ENCODE data around the gene USP22. TPM values are rescaled to one million over a fixed set of nuclear protein-coding genes. Genes with fewer than 3 reads are reported as not detected.
"Not testable (repeated sequence)": the region's sequence is repeated elsewhere in the genome, so short reads cannot be mapped to it uniquely, and the experiment has no call there.

USP22 gene
- total and polyA plus RNA-seq, 4 donors = 21.5 to 168 (median 86.2) TPM

DNA sequence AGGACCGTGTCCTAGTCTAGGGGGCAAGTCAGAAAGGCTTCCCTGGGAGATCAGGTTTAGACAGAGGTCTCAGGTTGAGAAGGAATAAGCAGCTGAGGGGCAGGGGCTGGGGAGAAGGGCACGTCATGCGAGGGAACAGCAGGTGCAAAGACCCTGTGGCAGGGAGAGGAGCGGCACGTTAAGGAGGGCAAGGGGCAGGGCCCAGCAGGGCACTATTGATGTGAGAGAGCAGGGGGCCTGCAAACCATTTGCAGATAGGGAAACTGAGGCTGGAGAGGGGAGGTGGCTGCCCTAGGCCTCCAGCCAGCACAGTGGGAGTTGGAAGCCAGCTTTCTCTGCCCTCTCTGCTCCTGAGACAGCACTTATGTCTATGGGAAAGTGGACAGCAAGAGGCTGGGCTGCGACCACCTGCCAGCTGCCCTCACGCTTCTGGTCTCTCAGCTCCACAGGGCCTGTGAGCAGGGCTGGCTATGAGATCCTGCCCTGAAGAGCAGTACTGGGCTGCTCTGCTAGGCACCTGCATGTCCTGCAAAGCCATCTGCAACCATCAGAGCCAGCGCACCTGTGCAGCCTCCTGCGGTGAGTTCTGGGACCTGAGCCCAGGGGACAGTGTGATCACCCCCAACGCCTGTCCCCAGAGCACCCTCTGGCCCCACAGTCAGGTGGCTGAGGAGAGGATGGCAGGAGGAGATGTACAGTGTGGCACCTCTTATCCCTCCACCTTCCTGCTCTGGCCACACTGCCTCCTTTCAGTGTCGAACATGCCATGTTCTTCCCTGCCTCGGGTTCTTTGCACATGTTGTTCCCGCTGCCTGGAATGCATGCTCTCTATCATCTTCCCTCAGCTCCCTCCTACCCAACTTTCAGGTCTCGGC lies 61.5 kb downstream of the USP22 start:
- DNase-seq (no peak), ATAC-seq (ENCODE audit: low FRiP score) (no peak)
- H3K27me3 ChIP-seq (ENCODE audit: control insufficient read depth in 1 of 2, insufficient read depth in 2 of 2, low read length in 1 of 2) = no peaks in the 10 kb centered on the region
- no peaks in the 10 kb centered on the region for H3K4me1 ChIP-seq (ENCODE audit: control insufficient read depth in 1 of 2, insufficient read depth in 2 of 2, low read length in 2 of 2)
- WGBS, 2 donors = 89 to 91% methylated on average over 14 of the region's 14 CpGs
- no peak overlapping the region for H3K27ac ChIP-seq (ENCODE audit: low read depth in 1 of 2, low read length in 2 of 2)
- H3K9me3 ChIP-seq (ENCODE audit: control insufficient read depth, low read length) = no peaks in the 10 kb centered on the region
- intact Hi-C loops (cut with DNase I) = no loop called here
- H3K36me3 ChIP-seq (ENCODE audit: control insufficient read depth in 1 of 2, insufficient read depth in 2 of 2, low read length in 1 of 2) = no peaks in the 10 kb centered on the region
- no peak overlapping the region for H3K4me3 ChIP-seq (ENCODE audit: low read length in 2 of 2)

DNA sequence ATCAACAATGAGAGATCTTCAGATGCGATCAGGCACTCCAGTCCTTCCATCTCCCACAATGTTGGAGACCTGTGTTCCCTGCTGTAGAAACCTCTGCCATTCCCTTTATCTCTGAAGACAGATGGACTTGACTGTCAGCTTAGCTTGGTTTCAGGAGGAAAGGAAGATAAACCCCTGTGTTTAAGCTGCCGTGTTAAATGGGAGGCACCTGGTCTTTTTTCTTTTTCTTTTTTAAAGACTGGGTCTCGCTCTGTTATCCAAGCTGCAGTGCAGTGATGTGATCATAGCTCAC lies 63.1 kb downstream of the USP22 start:
- H3K27ac ChIP-seq (ENCODE audit: low read depth in 1 of 2, low read length in 2 of 2) = no peak overlapping the region
- intact Hi-C loops (cut with DNase I) = no loop called here
- no peak overlapping the region for H3K4me3 ChIP-seq (ENCODE audit: low read length in 2 of 2)
- DNase-seq = no peak
- ATAC-seq (ENCODE audit: low FRiP score) = no peak
- H3K9me3 ChIP-seq (ENCODE audit: control insufficient read depth, low read length) = no peaks in the 10 kb centered on the region
- H3K27me3 ChIP-seq (ENCODE audit: control insufficient read depth in 1 of 2, insufficient read depth in 2 of 2, low read length in 1 of 2) = no peaks in the 10 kb centered on the region
- 78 to 84% methylated on average over 3 of the region's 3 CpGs for WGBS, 2 donors
- H3K4me1 ChIP-seq (ENCODE audit: control insufficient read depth in 1 of 2, insufficient read depth in 2 of 2, low read length in 2 of 2) = no peaks in the 10 kb centered on the region
- no peaks in the 10 kb centered on the region for H3K36me3 ChIP-seq (ENCODE audit: control insufficient read depth in 1 of 2, insufficient read depth in 2 of 2, low read length in 1 of 2)

DNA sequence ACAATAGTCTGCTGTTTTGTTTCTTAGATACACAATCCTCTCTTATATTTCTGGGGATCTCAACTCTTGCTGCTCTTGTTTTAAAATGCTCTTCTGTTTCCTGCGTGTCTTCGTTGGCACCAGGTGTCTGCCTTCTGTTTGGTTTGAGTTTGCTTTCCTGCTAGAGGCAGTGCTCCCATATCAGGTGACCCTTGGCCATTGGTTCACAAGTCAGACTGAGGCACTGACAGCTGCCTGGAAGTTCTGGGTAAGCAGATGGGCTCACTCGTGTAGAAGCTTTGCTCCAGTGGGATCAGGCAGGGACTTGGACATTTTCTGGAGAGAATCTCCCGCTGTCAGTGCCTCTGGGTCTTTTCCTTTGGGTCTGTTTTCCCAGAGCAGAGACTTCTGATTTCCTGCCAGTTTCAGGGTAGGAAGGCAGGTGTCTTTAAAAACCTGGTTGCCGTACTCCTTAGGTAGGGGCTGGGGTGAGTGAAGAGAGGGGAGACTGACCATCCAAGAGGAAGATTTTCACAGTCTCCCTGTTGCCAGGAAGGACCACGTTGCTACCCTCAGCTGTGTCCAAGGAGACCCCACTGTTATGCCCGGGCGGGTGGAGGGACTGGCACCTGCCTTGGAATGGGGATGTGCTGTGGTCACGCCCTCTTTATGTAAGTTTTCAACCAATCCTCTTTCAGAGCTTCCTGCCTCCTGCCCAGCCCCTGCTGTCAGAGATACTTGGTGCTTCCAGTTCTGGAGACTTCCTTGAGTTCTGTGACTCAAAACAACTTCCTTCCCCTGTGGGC lies 63.6 kb downstream of the USP22 start:
- DNase-seq; H3K36me3 ChIP-seq (ENCODE audit: control insufficient read depth in 1 of 2, insufficient read depth in 2 of 2, low read length in 1 of 2); ATAC-seq (ENCODE audit: low FRiP score); intact Hi-C loops (cut with DNase I); H3K27me3 ChIP-seq (ENCODE audit: control insufficient read depth in 1 of 2, insufficient read depth in 2 of 2, low read length in 1 of 2); H3K9me3 ChIP-seq (ENCODE audit: control insufficient read depth, low read length); H3K4me3 ChIP-seq (ENCODE audit: low read length in 2 of 2); H3K4me1 ChIP-seq (ENCODE audit: control insufficient read depth in 1 of 2, insufficient read depth in 2 of 2, low read length in 2 of 2); H3K27ac ChIP-seq (ENCODE audit: low read depth in 1 of 2, low read length in 2 of 2): not testable (repeated sequence)
- WGBS, 2 donors = 75 to 76% methylated on average over 9 of the region's 9 CpGs

DNA sequence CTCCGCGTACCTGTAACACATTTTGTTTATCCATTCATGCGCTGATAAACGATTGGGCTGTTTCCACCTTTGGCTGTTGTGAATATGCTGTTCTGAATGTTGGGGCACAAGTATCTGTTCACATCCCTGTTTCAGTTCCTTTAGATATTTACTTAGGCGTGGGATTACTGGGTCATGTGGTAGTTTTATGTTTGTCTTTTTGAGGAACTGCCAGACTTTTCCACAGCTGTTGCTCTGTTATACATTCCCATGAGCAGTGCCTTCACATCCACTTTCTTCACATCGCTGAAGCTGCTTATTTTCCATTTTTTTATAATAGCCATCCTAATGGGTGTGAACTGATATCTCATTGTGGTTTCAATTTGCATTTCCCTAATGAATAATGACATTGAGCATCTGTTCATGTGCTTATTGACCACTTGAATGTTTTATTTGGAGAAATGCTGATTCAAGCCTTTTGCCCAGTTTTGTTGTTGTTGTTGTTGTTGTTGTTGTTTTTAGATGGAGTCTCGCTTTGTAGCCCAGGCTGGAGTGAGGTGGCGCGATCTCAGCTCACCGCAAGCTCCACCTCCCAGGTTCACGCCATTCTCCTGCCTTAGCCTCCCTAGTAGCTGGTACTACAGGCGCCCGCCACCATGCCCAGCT lies 65.1 kb downstream of the USP22 start:
- H3K27me3 ChIP-seq (ENCODE audit: control insufficient read depth in 1 of 2, insufficient read depth in 2 of 2, low read length in 1 of 2); DNase-seq; H3K9me3 ChIP-seq (ENCODE audit: control insufficient read depth, low read length); H3K4me3 ChIP-seq (ENCODE audit: low read length in 2 of 2); ATAC-seq (ENCODE audit: low FRiP score); H3K36me3 ChIP-seq (ENCODE audit: control insufficient read depth in 1 of 2, insufficient read depth in 2 of 2, low read length in 1 of 2); H3K27ac ChIP-seq (ENCODE audit: low read depth in 1 of 2, low read length in 2 of 2); H3K4me1 ChIP-seq (ENCODE audit: control insufficient read depth in 1 of 2, insufficient read depth in 2 of 2, low read length in 2 of 2); intact Hi-C loops (cut with DNase I): not testable (repeated sequence)
- WGBS, 2 donors = 81 to 83% methylated on average over 13 of the region's 13 CpGs

DNA sequence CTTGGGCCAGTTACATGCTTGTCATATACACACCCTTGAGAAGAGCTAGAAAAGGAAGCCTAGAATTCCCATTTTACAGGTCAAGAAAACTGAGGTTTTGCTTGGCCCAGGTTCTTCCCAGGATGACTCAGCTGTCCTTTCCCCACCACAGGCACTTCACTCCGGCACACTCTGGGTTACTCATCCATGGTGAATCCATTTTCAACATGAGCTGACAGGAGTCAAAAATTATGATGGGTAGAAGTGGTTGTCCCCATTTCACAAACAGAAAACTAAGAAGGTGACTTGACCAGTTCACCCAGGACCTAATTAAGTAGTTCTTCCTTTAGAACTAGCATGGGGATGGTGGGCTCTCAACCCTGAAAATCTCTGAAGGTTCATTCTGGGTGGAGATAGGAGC lies 67.2 kb downstream of the USP22 start:
- Histone ChIP-seq H3K4me1 (ENCODE audit: control insufficient read depth in 1 of 2, insufficient read depth in 2 of 2, low read length in 2 of 2) (no peaks in the 10 kb centered on the region), H3K27me3 (ENCODE audit: control insufficient read depth in 1 of 2, insufficient read depth in 2 of 2, low read length in 1 of 2) (no peaks in the 10 kb centered on the region), H3K36me3 (ENCODE audit: control insufficient read depth in 1 of 2, insufficient read depth in 2 of 2, low read length in 1 of 2) (no peaks in the 10 kb centered on the region), H3K27ac (ENCODE audit: low read depth in 1 of 2, low read length in 2 of 2) (no peak overlapping the region), H3K9me3 (ENCODE audit: control insufficient read depth, low read length) (no peaks in the 10 kb centered on the region), H3K4me3 (ENCODE audit: low read length in 2 of 2) (no peak overlapping the region)
- WGBS, 2 donors = 77 to 78% methylated on average over 1 of the region's 1 CpG
- intact Hi-C loops (cut with DNase I) = no loop called here
- DNase-seq (no peak), ATAC-seq (ENCODE audit: low FRiP score) (no peak)

DNA sequence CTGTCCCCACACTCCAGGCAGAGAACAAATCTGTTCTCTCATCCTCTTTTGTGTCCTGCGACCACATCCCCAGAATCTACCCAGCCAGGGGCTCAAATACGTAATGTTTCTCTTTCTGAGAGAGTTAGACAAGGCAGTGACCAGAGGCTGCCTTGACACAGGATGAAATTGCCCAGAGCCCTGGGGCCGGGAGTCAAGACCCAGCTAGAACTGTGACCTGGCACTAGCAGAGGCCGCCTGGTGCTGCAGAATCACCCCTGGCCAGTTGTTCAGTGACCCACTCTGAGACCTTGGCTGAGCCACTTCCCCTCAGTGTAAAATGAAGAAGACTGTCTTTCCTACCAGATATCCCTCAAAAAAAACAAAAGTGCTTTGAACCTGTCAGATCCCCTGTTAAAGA lies 72.5 kb downstream of the USP22 start:
- H3K27ac ChIP-seq (ENCODE audit: low read depth in 1 of 2, low read length in 2 of 2) = no peak overlapping the region
- WGBS, 2 donors = 64 to 73% methylated on average over 4 of the region's 4 CpGs
- no peak for DNase-seq
- ATAC-seq (ENCODE audit: low FRiP score) = no peak
- intact Hi-C loops (cut with DNase I) = no loop called here
- no peaks in the 10 kb centered on the region for H3K9me3 ChIP-seq (ENCODE audit: control insufficient read depth, low read length)
- H3K4me1 ChIP-seq (ENCODE audit: control insufficient read depth in 1 of 2, insufficient read depth in 2 of 2, low read length in 2 of 2) = no peaks in the 10 kb centered on the region
- H3K4me3 ChIP-seq (ENCODE audit: low read length in 2 of 2) = no peak overlapping the region
- H3K36me3 ChIP-seq (ENCODE audit: control insufficient read depth in 1 of 2, insufficient read depth in 2 of 2, low read length in 1 of 2) = no peaks in the 10 kb centered on the region
- no peaks in the 10 kb centered on the region for H3K27me3 ChIP-seq (ENCODE audit: control insufficient read depth in 1 of 2, insufficient read depth in 2 of 2, low read length in 1 of 2)

DNA sequence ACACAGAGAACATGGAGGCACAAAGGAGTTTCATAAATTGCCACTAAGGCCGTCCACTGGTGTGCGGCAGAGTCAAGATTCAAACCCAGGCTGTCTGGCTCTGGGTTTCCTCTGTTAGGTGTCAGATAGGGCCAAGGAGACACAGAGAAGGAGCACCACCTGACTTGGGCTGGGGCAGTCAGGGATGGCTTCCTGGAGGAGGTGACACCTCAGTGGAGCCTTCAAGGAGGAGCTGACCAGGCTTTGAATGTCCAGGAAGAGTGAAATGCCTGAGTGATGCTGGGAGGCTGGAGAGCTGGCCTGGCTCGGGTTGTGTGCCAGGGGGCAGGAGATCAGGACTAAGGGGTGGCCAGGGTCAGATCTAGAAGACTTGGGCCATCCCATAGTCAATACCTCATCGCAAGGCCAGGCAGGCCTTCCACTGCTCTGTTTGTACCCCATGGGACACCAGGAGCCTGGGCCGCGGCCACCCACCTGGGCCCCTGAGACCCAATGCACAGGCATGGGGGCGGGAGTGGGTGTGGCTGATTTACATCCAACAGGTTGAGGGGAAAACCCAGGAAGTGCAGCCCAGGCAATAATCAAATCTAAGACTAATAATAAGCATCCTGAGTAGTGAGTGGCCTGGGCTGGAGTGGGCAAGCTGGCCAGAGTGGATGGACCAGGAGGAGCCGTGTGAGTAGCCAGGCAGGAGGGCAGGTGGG lies 73.7 kb downstream of the USP22 start:
- intact Hi-C loops (cut with DNase I) = no loop called here
- H3K36me3 ChIP-seq (ENCODE audit: control insufficient read depth in 1 of 2, insufficient read depth in 2 of 2, low read length in 1 of 2) = no peaks in the 10 kb centered on the region
- H3K9me3 ChIP-seq (ENCODE audit: control insufficient read depth, low read length) = no peaks in the 10 kb centered on the region
- DNase-seq = no peak
- no peaks in the 10 kb centered on the region for H3K27me3 ChIP-seq (ENCODE audit: control insufficient read depth in 1 of 2, insufficient read depth in 2 of 2, low read length in 1 of 2)
- no peak overlapping the region for H3K4me3 ChIP-seq (ENCODE audit: low read length in 2 of 2)
- H3K27ac ChIP-seq (ENCODE audit: low read depth in 1 of 2, low read length in 2 of 2) = no peak overlapping the region
- ATAC-seq (ENCODE audit: low FRiP score) = no peak
- WGBS, 2 donors = 94 to 95% methylated on average over 8 of the region's 8 CpGs
- H3K4me1 ChIP-seq (ENCODE audit: control insufficient read depth in 1 of 2, insufficient read depth in 2 of 2, low read length in 2 of 2) = no peaks in the 10 kb centered on the region

DNA sequence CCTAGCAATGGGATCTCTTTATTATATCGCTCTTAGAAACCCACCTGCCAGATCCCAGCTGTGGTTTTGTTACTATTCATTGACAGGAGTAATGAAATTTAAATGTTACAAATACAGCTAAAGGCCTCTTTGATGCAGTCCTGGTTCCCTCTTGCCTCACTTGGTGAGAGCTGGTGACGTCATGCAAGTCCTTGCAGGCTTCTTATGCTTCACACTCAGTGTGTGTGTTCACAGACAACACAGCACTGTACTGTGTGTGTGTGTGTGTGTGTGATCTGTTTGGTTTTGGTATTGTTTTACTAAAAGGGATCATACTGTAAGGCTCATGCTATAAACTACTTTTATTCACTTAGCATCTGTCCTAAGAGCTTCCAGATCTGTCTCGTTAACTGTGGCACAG lies 75.0 kb downstream of the USP22 start:
- Histone ChIP-seq H3K36me3 (ENCODE audit: control insufficient read depth in 1 of 2, insufficient read depth in 2 of 2, low read length in 1 of 2) (no peaks in the 10 kb centered on the region), H3K27ac (ENCODE audit: low read depth in 1 of 2, low read length in 2 of 2) (no peak overlapping the region), H3K4me1 (ENCODE audit: control insufficient read depth in 1 of 2, insufficient read depth in 2 of 2, low read length in 2 of 2) (no peaks in the 10 kb centered on the region), H3K9me3 (ENCODE audit: control insufficient read depth, low read length) (no peaks in the 10 kb centered on the region), H3K4me3 (ENCODE audit: low read length in 2 of 2) (no peak overlapping the region), H3K27me3 (ENCODE audit: control insufficient read depth in 1 of 2, insufficient read depth in 2 of 2, low read length in 1 of 2) (no peaks in the 10 kb centered on the region)
- ATAC-seq (ENCODE audit: low FRiP score) (no peak), DNase-seq (no peak)
- WGBS, 2 donors = 86 to 90% methylated on average over 3 of the region's 3 CpGs
- intact Hi-C loops (cut with DNase I) = no loop called here
